NCI-H2196 treated with DMSO at 0.1 percent for 48 hours (cell line): ENCODE results near the gene RUNX2.

Source experiments
- DNase-seq: peaks from one replicate; lab custom pipeline; 2025; ENCODE audit not compliant: unreplicated experiment; lab: John Stamatoyannopoulos, UW

RUNX2 gene

GRCh38 chr6:45609141-45609638 is 281.1 kb downstream of the RUNX2 start:
- no peak for DNase-seq

- no peak for DNase-seq
These were observed 282.2 kb downstream of the RUNX2 start for GRCh38 chr6:45610374-45610773.

- DNase-seq: no peak
These were observed 282.7 kb downstream of the RUNX2 start for GRCh38 chr6:45610832-45611231.

DNA sequence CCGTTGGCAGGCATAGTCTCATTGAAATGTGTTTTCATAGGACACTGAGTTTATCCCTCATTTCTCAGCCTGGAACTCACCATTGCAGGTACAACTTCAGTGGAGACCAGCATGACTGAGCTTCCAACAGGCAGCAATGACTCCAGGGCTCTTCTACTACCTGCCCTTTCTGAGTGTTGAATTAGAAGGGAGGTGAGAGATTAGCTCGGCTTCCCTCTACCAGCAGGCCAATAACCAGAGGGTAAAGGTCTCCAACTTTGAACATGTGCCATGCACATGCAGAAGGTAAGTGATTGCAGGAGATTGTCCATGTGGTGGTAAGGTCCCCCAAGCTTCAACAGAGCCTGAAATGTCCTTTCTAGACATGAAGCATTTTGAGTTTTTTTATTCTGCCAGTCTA is 283.4 kb downstream of the RUNX2 start:
- DNase-seq: no peak

GRCh38 chr6:45613656-45614055 is 285.5 kb downstream of the RUNX2 start:
- no peak for DNase-seq

GRCh38 chr6:45614488-45615285 is 286.6 kb downstream of the RUNX2 start:
- no peak for DNase-seq

DNA sequence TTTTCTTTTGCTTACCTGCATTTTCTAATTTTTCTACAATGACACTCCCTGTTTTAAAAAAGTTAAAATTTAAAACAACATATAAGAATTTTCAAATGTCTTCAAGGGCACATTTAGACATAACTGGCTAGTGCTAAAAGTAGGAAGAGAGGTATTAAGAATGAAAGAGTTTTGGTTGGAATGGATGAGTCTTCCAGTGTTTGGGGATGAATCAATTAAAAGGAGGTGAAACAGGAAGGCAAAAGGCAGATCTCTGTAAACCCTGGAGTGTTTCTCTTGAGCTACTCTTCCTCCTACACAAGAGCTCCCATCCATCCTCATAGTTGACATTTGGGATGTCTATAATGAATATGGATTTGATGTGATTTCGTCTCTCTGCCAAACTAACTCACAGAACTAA is 288.1 kb downstream of the RUNX2 start:
- DNase-seq: no peak

DNA sequence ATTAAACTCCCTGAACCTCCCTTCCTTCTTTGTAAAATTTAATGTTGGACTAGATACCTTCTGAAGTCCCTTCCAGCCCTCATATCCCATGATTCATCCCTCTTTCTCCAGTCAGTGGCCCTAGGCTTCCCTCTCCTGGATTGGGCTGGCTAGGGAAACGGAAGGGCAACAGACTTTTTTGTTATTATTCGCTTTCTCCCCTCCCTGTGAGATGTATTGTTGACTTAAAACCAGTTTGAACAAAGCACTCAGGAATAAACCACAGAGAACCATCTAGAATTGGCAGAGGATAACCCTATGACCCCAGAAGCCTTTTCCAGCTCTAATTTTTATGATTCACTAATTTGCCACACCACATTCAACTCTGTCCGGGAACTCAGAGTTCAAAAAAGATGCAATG is 289.3 kb downstream of the RUNX2 start:
- no peak for DNase-seq

GRCh38 chr6:45618259-45618658 is 290.1 kb downstream of the RUNX2 start:
- no peak for DNase-seq

DNA sequence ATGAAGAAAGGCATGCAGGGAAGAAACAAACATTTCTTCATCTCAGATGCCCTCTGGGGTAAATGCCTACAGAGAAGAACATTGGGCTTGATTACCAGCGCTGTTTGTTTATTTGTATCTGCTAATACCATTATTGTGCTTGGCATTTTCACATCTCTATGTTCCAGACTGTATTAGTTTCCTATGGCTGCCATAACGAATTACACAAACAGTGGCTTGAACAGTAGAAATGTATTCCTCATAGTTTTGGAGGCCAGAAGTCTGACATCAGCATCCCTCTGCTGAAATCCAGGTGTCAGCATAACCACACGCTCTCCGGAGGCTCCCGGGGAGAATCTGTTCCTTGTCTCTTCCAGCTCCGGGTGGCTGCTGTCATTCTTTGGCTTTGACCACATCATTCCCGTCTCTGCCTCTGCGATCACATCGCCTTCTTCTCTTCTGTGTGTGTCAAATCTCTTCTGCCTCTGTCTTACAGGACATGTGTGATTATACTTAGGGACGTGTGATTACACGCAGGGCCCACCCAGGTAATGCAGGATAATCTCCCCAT is 291.2 kb downstream of the RUNX2 start:
- DNase-seq: no peak

DNA sequence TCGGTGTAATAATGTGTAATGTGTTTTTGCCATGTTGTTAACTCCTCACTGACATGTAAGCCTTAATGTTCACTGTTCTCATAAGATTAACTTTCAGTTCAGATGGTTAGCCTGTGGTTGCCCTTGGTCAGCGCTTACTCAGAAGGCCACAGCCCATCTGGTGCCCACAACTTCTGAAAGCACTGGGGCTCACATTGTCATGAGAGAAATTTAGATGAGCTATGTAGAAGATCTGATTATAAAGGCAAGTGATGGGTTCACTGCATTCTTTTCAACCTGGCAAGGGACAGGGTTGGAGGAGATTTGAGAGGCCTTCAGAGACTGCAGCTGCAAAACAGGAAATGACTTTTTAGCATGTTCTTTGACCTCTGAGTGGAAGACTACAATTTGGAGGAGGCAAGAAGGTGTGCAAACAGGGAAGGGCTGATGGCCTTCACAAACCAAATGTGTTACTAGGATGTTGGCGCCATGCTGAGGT is 291.9 kb downstream of the RUNX2 start:
- DNase-seq: no peak

- no peak for DNase-seq
These were observed 296.1 kb downstream of the RUNX2 start for GRCh38 chr6:45624228-45624627.

DNA sequence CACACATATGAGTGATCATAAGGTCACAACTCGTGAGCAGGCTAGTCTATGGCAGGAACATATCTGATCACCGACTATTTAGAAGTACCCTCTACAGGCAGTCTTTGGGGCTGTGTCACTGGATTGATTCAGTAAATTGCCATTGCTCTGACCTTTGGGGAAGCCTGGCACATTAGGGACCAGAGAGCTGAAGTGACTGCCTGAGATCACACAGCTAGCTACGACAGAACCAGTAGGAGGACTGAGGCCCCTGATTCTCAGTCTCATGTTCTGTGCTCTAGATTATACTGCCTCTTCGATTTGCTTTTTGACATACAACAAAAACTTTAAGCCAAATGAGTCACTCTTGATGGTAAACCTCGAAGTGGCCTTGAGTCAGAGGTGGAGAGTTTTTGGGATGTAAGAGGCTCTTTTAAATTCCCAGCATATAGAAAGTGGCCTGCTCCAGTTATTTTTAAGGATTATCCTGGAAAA is 297.1 kb downstream of the RUNX2 start:
- DNase-seq: no peak

DNA sequence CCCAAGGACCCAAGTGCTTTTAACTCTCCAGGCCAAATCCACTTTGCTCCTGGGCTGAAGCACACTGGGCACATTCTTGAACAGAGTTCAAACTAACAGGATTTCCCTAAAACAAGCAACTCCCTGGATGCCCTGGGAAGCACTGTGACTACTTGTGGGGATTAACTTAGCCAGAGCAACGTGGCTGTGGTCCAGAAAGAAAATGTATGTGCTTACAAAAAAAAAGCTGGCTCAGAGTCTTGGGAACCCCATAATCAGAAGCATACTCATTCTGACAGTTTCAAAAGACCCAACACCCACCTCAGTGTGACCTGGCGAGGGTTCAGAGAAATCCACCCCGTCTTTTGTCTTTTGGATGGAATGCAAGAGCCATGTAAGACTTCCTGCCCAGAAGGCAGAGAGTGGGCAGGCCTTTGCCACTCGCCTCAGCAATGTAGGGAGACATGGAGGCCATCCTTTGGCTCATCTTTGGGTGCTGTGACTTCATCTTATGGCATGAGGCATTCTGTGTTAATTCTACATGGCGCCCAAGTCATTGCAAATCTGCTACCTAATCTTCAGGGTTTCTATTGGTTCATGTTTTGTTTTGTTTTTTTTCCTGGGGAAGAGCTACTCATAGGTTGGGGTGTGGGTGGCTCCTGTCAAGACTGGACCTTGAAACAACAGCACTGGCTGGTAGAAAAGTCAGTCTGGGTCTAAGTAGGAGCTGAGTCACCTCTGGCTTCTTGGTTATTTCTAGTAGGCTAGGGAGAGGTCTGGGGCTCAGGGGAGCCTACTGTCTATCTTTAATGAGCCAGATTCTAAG is 298.2 kb downstream of the RUNX2 start:
- no peak for DNase-seq

DNA sequence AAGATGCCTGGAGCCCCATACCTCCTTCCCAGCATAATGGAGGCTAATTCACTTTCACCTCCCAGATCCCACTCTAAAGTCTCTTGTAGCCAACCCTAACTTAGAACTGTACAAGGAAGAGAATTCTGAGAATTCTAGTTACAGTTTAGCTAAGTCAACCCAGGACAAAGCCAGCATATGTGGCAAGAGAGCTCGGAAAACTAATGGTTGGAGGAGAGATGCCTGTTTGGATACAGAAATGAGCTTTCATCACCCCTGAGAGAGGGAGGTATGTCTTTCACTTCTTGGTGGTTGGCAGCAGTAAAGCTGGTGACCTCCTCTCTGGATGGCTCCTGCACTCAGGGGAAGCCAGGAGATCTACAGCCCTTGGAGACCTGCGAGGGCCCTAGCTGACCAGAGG is 302.2 kb downstream of the RUNX2 start:
- DNase-seq: no peak

- DNase-seq: no peak
These were observed 302.7 kb downstream of the RUNX2 start for GRCh38 chr6:45630801-45631200.

GRCh38 chr6:45631396-45631795 is 303.3 kb downstream of the RUNX2 start:
- DNase-seq: no peak

DNA sequence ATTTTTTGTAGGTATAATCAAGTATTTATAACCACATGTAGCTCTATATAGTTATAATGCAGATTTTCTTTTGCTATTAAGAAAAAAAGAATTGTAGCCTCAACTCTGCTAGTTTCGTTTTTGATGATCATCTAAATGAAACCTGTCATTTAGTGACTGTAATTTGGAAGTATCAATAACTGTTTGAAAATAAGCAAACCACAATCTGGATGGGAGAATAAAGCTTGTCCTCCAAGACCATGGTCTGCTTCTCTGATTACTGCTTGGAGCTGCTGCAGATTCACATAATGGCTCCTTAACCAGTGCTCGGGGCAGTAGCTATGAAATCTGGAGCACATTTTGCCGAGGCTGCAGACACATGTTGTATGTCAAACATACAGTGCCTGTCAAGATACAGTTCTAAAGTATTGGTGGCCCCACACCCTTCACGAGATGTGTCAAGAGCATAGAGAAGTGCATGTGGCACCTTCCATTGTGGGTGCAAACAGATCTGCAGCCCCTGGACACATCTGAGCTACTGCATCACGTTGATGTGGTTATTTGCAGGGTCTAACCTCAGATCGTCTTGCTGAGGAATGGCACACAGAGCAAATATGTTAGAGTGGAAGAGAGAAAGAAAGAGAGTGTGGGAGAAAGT is 305.3 kb downstream of the RUNX2 start:
- no peak for DNase-seq

DNA sequence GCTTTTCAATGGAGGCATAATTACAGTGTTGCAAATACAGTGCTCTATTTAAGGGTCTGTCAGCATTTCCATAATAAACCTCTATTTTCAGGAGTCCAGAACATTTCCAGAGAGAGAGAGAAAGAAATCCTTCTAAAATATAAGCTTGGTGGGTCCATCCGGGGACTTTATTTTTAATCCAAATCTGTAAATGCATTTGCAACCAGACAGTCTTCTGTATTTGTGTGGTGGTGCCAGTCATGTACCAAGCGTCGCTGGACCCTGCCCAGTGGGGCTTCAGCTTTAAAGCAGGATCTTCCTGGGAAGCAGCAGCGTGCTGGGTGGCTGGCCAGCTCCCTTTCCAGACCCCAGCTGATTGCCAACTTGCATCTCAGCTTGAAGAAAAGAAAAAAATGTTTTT is 306.1 kb downstream of the RUNX2 start:
- DNase-seq: no peak

DNA sequence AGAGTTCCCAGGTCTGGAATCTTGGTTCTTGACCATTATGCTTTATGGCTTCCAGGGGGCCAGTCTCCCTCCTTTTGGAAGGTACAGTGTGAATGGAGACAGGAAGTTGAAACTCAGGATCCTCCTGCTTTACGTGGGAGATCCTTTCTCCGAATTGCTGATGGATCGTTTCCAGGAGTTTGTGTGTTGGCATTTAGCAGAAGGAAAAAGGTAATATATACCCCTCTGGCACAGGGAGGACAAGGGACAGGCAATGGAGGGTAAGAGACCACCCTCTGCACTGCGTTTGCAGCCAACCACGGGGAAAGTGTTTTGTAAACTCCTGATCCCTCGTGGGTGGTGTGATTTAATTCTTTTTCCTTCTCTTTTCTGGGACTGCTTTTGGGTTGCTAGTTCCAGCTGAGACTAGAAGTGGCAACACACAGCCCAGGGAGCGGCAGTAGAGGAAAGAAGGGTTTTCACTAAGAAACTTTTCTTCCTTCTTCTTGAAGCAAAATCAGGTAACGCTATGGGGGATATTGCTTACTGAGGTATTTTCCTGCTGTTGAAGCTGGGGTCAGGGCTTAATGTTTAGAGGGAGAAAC is 307.2 kb downstream of the RUNX2 start:
- no peak for DNase-seq

GRCh38 chr6:45637056-45637455 is 308.9 kb downstream of the RUNX2 start:
- DNase-seq: no peak
